Gastroesophageal sphincter (tissue), 3 donors: ENCODE measurements around the gene BTC.

Experiments
- EP300 ChIP-seq: sonication (generic); formaldehyde crosslinking; IDR thresholded peaks from one replicate; pipeline ENCODE4 v1.6.1; 2017; ENCODE audit warnings: antibody characterized with exemption, mild to moderate bottlenecking
- POLR2AphosphoS5 ChIP-seq: sonication (generic); formaldehyde crosslinking; IDR thresholded peaks from one replicate; pipeline ENCODE4 v1.6.1; 2017; ENCODE audit warnings: antibody characterized with exemption
- TF ChIP-seq, protein P1 (sequence below), 4 experiments: fragments of 200-600 bp in 2 of 4; fragments of 450-650 bp in 2 of 4; sonication (generic) in 1 of 4; IDR thresholded peaks; one replicate each; pipeline ENCODE4 v1.5.1; 2017 to 2019; ENCODE audit warnings: antibody characterized with exemption in 4 of 4, mild to moderate bottlenecking in 2 of 4, moderate library complexity in 2 of 4

DNA sequence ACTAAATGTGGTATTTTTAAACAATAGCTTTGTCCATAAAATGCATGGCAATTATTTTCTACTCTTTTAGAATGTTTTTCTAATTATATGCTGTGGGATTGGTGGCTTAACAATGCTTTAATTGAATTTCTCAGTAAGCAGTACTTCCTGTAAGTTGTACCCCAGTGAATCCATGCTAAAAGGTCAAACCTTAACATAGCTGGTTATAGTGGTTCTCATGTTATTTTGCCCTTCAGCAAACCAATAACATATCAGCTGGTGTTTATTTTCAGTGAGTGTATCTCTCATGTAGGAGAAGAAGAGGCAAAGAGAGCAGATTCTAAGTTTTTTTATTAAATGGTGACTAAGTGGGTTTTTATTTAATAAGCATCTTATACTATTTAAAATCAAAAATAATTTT lies 41.5 kb downstream of the BTC start:
- TF ChIP-seq, protein P1, sequence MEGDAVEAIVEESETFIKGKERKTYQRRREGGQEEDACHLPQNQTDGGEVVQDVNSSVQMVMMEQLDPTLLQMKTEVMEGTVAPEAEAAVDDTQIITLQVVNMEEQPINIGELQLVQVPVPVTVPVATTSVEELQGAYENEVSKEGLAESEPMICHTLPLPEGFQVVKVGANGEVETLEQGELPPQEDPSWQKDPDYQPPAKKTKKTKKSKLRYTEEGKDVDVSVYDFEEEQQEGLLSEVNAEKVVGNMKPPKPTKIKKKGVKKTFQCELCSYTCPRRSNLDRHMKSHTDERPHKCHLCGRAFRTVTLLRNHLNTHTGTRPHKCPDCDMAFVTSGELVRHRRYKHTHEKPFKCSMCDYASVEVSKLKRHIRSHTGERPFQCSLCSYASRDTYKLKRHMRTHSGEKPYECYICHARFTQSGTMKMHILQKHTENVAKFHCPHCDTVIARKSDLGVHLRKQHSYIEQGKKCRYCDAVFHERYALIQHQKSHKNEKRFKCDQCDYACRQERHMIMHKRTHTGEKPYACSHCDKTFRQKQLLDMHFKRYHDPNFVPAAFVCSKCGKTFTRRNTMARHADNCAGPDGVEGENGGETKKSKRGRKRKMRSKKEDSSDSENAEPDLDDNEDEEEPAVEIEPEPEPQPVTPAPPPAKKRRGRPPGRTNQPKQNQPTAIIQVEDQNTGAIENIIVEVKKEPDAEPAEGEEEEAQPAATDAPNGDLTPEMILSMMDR (IDR thresholded peaks at IDR 0.05), result no peak
- TF ChIP-seq EP300, result no peak
- no peak for TF ChIP-seq POLR2AphosphoS5
